GM12878 (cell line): ENCODE measurements around the gene RSPO4. TPM values are rescaled to one million over a fixed set of nuclear protein-coding genes. Genes with fewer than 3 reads are reported as not detected.
A peak's percentile ranks its signal among the peaks of the same experiment; 100 is the strongest.

Experiments used
- ATAC-seq: fragments of 200-7000 bp; cut with Tn5 transposase; 3 replicates; pipeline ENCODE4 v1.9.1; 2020; ENCODE audit warnings: mild to moderate bottlenecking, moderate library complexity
- BruUV-seq: library from RNA; stranded (reverse); fragments of 400-500 nt; replicated peaks from 2 replicates; lab custom pipeline; 2021; lab: Mats Ljungman, UMichigan
- CTCF ChIA-PET: fragments of 300-600 bp; sonication (Branson Sonifier 250); formaldehyde crosslinking; extraction: SDS; loops from one replicate; lab custom pipeline; 2021; ENCODE audit warnings: inconsistent platforms; lab: Yijun Ruan, JAX
- POLR2A ChIA-PET: fragments of 350-600 bp; formaldehyde crosslinking; extraction: SDS; loops from one replicate; lab custom pipeline; 2021; ENCODE audit warnings: inconsistent platforms; lab: Charles Lee
- RAD21 ChIA-PET: fragments of 300-600 bp; sonication (Branson Sonifier 250); formaldehyde crosslinking; loops from one replicate; lab custom pipeline; 2023; ENCODE audit warnings: antibody characterized with exemption; ENCODE audit not compliant: unreplicated experiment; lab: Charles Lee
- SMC1A ChIA-PET: fragments of 300-600 bp; sonication (Branson Sonifier 250); formaldehyde crosslinking; loops from one replicate; lab custom pipeline; 2023; ENCODE audit not compliant: unreplicated experiment, uncharacterized antibody; lab: Charles Lee
- DNase-seq: peaks from one replicate; pipeline ENCODE4 v3.0.0-alpha.2; 2011; ENCODE audit warnings: low read depth, low spot score
- FAIRE-seq: peaks from 3 replicates; lab custom pipeline; 2011; peaks lifted over from hg19 to GRCh38; lab: Jason Lieb, UNC
- H2AFZ ChIP-seq: 2 replicates; pipeline ENCODE4 v1.6.0; 2011; ENCODE audit warnings: low read depth, low read length, control low read depth; ENCODE audit not compliant: control insufficient read depth
- H3K27ac ChIP-seq: 2 replicates; pipeline ENCODE4 v1.5.1; 2011; ENCODE audit warnings: control low read depth; ENCODE audit not compliant: control insufficient read depth, insufficient read depth
- H3K27me3 ChIP-seq, 2 experiments: replicated peaks in 1 of 2; 2 replicates each; pipeline versions ENCODE4 v1.6.0 to v1.6.1; 2011; ENCODE audit warnings: low read length in 1 of 2; ENCODE audit not compliant: control insufficient read depth in 2 of 2, insufficient read depth in 2 of 2
- H3K36me3 ChIP-seq, 2 experiments: 2 replicates each; pipeline ENCODE4 v1.5.1; 2011; ENCODE audit warnings: low read length in 1 of 2; ENCODE audit not compliant: control insufficient read depth in 2 of 2, insufficient read depth in 2 of 2
- H3K4me1 ChIP-seq: 2 replicates; pipeline ENCODE4 v1.6.1; 2011; ENCODE audit warnings: mild to moderate bottlenecking, low read length, moderate library complexity, mixed read lengths; ENCODE audit not compliant: control insufficient read depth, insufficient read depth
- H3K4me2 ChIP-seq: 2 replicates; pipeline ENCODE4 v1.6.0; 2011; ENCODE audit warnings: control low read depth; ENCODE audit not compliant: control insufficient read depth, insufficient read depth
- H3K4me3 ChIP-seq: fragments of 200-600 bp; sonication (generic); 2 replicates; pipeline ENCODE4 v1.5.1; 2016
- H3K79me2 ChIP-seq: 2 replicates; pipeline ENCODE4 v1.6.0; 2011; ENCODE audit warnings: low read length; ENCODE audit not compliant: control insufficient read depth, insufficient read depth
- H3K9ac ChIP-seq: 2 replicates; pipeline ENCODE4 v1.8.0; 2011; ENCODE audit warnings: low read length, control low read depth, mixed read lengths; ENCODE audit not compliant: control insufficient read depth, insufficient read depth
- H3K9me3 ChIP-seq: replicated peaks from 3 replicates; pipeline ENCODE4 v1.5.1; 2011; ENCODE audit warnings: mild to moderate bottlenecking, low read length; ENCODE audit not compliant: control insufficient read depth, insufficient read depth
- H4K20me1 ChIP-seq: 2 replicates; pipeline ENCODE4 v1.6.0; 2011; ENCODE audit not compliant: control insufficient read depth, insufficient read depth
- CREB1 ChIP-seq: IDR thresholded peaks from 2 replicates; pipeline ENCODE4 v1.6.1; 2012; ENCODE audit warnings: low read depth, mild to moderate bottlenecking, inconsistent platforms
- CREM ChIP-seq: IDR thresholded peaks from 2 replicates; pipeline ENCODE4 v1.6.1; 2014; ENCODE audit warnings: antibody characterized with exemption, low read depth
- FOXK2 ChIP-seq: fragments of 450-650 bp; IDR thresholded peaks from 2 replicates; pipeline ENCODE4 v1.6.1; 2017; ENCODE audit warnings: mild to moderate bottlenecking, moderate library complexity
- HCFC1 ChIP-seq: fragments of 150-350 bp; IDR thresholded peaks from 2 replicates; pipeline ENCODE4 v1.6.1; 2014; ENCODE audit warnings: low read length
- MTA2 ChIP-seq: fragments of 450-650 bp; IDR thresholded peaks from 2 replicates; pipeline ENCODE4 v1.6.1; 2016; ENCODE audit warnings: low read depth, mild to moderate bottlenecking, moderate library complexity
- NFYB ChIP-seq: IDR thresholded peaks from 2 replicates; pipeline ENCODE4 v1.6.1; 2011; ENCODE audit warnings: low read depth, mild to moderate bottlenecking, low read length, improper control_type of control experiment, moderate library complexity; ENCODE audit not compliant: insufficient read depth
- SIX5 ChIP-seq: IDR thresholded peaks from 2 replicates; pipeline ENCODE4 v1.6.1; 2011; ENCODE audit warnings: mild to moderate bottlenecking, low read depth, low read length, moderate library complexity; ENCODE audit not compliant: severe bottlenecking
- WGBS: methylation state at CpG from one replicate; pipeline ENCODE4 v1.1.6; 2016; ENCODE audit warnings: low lambda C conversion rate; ENCODE audit not compliant: insufficient replicate concordance, insufficient coverage; ENCODE audit errors: missing lambda C conversion rate; 5-methylcytosine and 5-hydroxymethylcytosine counted together
- in situ Hi-C: fragments of 300-500 bp; cut with MboI; formaldehyde crosslinking; loops from 9 replicates; pipeline ENCODE4 v1.14.3; 2018; ENCODE audit warnings: mixed read lengths
- intact Hi-C: fragments of 100-400 bp; cut with micrococcal nuclease; formaldehyde crosslinking; loops from one replicate; pipeline ENCODE4 v1.14.2; 2022; ENCODE audit not compliant: unreplicated experiment
- polyA plus RNA-seq, 11 experiments: library from polyadenylated mRNA; depleted of rRNA in 4 of 11; unstranded in 6 of 11; stranded (reverse) in 5 of 11; fragments of >200 nt; fragmentation: Nextera tagmentation in 4 of 11; fragmentation: Illumina TruSeq in 1 of 11; extraction: Ambion mirVana in 4 of 11; extraction: Trizol in 1 of 11; gene quantifications; 1 replicate in 1 of 11; 2 replicates in 10 of 11; pipeline versions ENCODE4 v1.2.1 to v1.2.3, GENCODE V29; 2011 to 2016; ENCODE audit warnings: inconsistent platforms in 2 of 11, missing spikeins in 2 of 11, low read depth in 1 of 11
- total RNA-seq, 4 experiments: library from RNA; depleted of rRNA in 3 of 4; stranded (reverse); fragments of >200 nt in 3 of 4; fragmentation: Illumina TruSeq in 1 of 4; extraction: Trizol in 1 of 4; gene quantifications; 2 replicates each; pipeline versions ENCODE4 v1.2.1 to v1.2.3, GENCODE V29; 2013 to 2021

Gene RSPO4
- total and polyA plus RNA-seq, 10 of the 15 experiments (the other 5 are each of a cell fraction or from before 2014, with no cell fraction given), result 0.06 TPM; not detected in 9

DNA sequence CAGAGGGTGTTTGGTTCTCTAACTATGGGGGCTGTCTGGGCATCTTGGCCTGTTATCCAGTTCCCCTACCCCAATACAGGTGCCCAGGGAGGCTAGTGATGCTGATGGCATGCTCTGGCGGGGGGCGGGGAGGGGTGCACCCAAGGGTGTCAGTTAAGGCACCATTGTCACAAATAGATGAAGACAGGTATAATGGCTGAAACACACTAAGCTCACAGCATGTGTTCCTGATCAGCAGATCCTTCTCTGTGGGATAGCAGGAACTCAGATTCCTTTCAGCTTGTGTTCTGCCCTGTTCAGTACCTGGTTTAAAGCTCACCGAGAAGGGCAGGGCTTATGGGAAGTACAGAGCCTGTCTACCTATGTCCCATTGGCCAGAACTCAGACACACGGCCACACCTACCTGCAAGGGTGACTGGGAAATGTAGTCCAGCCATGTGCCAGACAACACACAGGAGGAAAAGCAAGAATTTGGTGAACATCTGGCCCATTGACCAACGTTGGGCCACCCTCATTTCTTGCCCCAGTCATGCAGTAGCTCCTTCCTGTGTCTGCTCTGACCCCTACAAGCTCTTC is 3.4 kb upstream of the RSPO4 start:
- in situ Hi-C loops, result no loop called here
- BruUV-seq, result no TSS peak
- no peaks in the 10 kb centered on the region for H3K36me3 ChIP-seq
- TF ChIP-seq FOXK2 (no peak), HCFC1 (peak; percentile 67), CREB1 (0 out of 2 replicates have a peak, but pooled peaks have one; percentile 25), SIX5 (peak; percentile 72), NFYB (peak; percentile 42; the same call in 1 of the 2 replicates), MTA2 (no peak), CREM (no peak)
- H3K79me2 ChIP-seq, result no peaks in the 10 kb centered on the region
- peak; percentile 95 for ATAC-seq
- H3K9me3 ChIP-seq, result no peaks in the 10 kb centered on the region
- ChIA-PET CTCF (no interaction called here), RAD21 (no interaction called here), POLR2A (no interaction called here), SMC1A (no interaction called here)
- intact Hi-C loops, result no loop called here
- peaks cover 2% of the 10 kb centered on the region for H3K4me1 ChIP-seq
- peak; percentile 2 for DNase-seq
- no peak overlapping the region for H2AFZ ChIP-seq
- peaks cover 8 to 15% of the 10 kb centered on the region in 2 experiments for H3K27me3 ChIP-seq
- H4K20me1 ChIP-seq, result no peaks in the 10 kb centered on the region
- no peak overlapping the region for H3K4me3 ChIP-seq
- H3K9ac ChIP-seq, result no peak overlapping the region
- H3K4me2 ChIP-seq, result no peak overlapping the region
- WGBS, result 32% methylated on average over 5 of the region's 5 CpGs
- no peak for FAIRE-seq
- no peak overlapping the region for H3K27ac ChIP-seq
